ENCODE results near the gene EEFSEC. TPM values are rescaled to one million over a fixed set of nuclear protein-coding genes. Genes with fewer than 3 reads are reported as not detected.

Gene EEFSEC
- total RNA-seq, 1 donor from 2014 or later, result 0.92 TPM

- Histone ChIP-seq H3K4me1 (peaks cover 5% of the 10 kb centered on the region), H3K4me2 (no peak overlapping the region), H3K9ac (no peak overlapping the region), H4K20me1 (ENCODE audit: low read depth) (no peaks in the 10 kb centered on the region), H2AFZ (replicated peaks) (no peak overlapping the region), H3K79me2 (ENCODE audit: low read depth) (no peaks in the 10 kb centered on the region), H3K36me3 (no peaks in the 10 kb centered on the region), H3K27me3 (no peaks in the 10 kb centered on the region), H3K9me3 (ENCODE audit: low read depth) (no peaks in the 10 kb centered on the region), H3K4me3 (no peak overlapping the region), H3F3A (ENCODE audit: low read depth) (no peaks in the 10 kb centered on the region), H3K27ac (no peak overlapping the region)
- H3K36me3 Mint-ChIP-seq, result no peaks in the 10 kb centered on the region
- DNase-seq (ENCODE audit: low spot score), result no peak
- H3K9me3 Mint-ChIP-seq, result no peaks in the 10 kb centered on the region
- no peak overlapping the region for H3K27ac Mint-ChIP-seq
- H3K4me1 Mint-ChIP-seq, result peaks cover 33% of the 10 kb centered on the region
- H3K4me3 Mint-ChIP-seq, result no peak overlapping the region
- TF ChIP-seq EZH2phosphoT487 (IDR thresholded peaks at IDR 0.05) (no peak), EZH2 (IDR thresholded peaks at IDR 0.05) (no peak)
- TF ChIP-seq, protein P1, sequence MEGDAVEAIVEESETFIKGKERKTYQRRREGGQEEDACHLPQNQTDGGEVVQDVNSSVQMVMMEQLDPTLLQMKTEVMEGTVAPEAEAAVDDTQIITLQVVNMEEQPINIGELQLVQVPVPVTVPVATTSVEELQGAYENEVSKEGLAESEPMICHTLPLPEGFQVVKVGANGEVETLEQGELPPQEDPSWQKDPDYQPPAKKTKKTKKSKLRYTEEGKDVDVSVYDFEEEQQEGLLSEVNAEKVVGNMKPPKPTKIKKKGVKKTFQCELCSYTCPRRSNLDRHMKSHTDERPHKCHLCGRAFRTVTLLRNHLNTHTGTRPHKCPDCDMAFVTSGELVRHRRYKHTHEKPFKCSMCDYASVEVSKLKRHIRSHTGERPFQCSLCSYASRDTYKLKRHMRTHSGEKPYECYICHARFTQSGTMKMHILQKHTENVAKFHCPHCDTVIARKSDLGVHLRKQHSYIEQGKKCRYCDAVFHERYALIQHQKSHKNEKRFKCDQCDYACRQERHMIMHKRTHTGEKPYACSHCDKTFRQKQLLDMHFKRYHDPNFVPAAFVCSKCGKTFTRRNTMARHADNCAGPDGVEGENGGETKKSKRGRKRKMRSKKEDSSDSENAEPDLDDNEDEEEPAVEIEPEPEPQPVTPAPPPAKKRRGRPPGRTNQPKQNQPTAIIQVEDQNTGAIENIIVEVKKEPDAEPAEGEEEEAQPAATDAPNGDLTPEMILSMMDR (IDR thresholded peaks at IDR 0.05), result no peak
- no peaks in the 10 kb centered on the region for H3K27me3 Mint-ChIP-seq (ENCODE audit: insufficient read depth, low read depth)
Observed at GRCh38 chr3:128321418-128321817, 168.1 kb downstream of the EEFSEC start.

DNA sequence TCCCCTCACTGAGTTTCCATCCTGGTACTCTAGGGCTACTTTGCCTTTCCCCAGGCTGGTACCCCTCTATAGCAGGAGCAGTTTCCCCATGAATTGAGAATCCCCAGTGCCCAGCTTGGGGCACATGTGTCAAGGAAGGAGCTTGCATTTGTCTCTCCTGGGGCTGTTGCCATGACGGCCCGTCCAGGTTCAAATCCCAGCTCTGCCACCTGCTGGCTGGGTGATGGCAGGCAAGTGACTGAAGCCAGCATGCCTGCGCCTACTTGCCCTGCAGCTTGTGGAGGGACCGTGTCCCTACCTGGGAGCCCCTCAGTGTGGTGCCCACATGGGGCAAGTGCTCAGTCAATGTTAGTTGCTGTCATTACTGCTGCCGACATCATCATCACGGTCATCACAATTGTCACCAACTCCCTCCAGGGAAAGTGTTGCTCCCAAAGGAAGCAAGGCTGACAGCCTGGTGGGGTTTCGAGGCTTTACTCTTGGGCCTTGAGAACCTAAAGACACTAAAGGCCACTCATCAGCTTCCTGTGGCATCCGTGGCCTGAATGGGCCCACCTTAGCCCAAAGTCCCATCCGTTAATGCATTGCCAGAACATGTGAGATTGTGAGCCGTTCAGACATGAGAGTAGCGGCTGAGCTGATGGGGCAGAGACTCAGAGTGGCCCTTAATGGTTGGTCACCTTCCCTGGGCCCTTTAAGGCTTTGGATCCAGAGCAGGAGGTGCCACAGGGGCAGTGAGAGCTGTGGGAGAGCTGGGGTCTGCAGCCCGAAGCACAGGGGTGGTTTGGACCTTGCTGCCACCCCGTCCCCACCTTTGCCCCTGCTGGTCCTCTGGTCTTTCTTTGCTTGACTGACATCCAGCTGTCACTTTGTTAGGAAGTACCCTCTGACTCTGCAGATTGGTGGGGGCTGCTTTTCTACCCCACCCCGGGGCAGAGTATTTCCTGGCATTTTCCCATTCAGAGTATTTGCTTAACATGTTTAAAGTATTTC lies 169.0 kb downstream of the EEFSEC start:
- no peak overlapping the region for H3K4me2 ChIP-seq
- H3K36me3 ChIP-seq, result no peaks in the 10 kb centered on the region
- no peaks in the 10 kb centered on the region for H4K20me1 ChIP-seq (ENCODE audit: low read depth)
- no peaks in the 10 kb centered on the region for H3K9me3 ChIP-seq (ENCODE audit: low read depth)
- H2AFZ ChIP-seq (replicated peaks), result no peak overlapping the region
- no peaks in the 10 kb centered on the region for H3K79me2 ChIP-seq (ENCODE audit: low read depth)
- H3K36me3 Mint-ChIP-seq, result no peaks in the 10 kb centered on the region
- H3K27me3 ChIP-seq, result no peaks in the 10 kb centered on the region
- no peaks in the 10 kb centered on the region for H3F3A ChIP-seq (ENCODE audit: low read depth)
- DNase-seq (ENCODE audit: low spot score), result peak; percentile 69
- no peak overlapping the region for H3K4me3 Mint-ChIP-seq
- TF ChIP-seq EZH2 (IDR thresholded peaks at IDR 0.05), result no peak
- TF ChIP-seq, protein P1 (IDR thresholded peaks at IDR 0.05), result peak; percentile 61
- no peak overlapping the region for H3K4me3 ChIP-seq
- H3K27ac ChIP-seq, result no peak overlapping the region
- no peaks in the 10 kb centered on the region for H3K9me3 Mint-ChIP-seq
- peaks cover 24% of the 10 kb centered on the region for H3K4me1 Mint-ChIP-seq
- H3K27me3 Mint-ChIP-seq (ENCODE audit: insufficient read depth, low read depth), result no peaks in the 10 kb centered on the region
- no peak overlapping the region for H3K9ac ChIP-seq
- no peaks in the 10 kb centered on the region for H3K4me1 ChIP-seq
- H3K27ac Mint-ChIP-seq, result no peak overlapping the region

DNA sequence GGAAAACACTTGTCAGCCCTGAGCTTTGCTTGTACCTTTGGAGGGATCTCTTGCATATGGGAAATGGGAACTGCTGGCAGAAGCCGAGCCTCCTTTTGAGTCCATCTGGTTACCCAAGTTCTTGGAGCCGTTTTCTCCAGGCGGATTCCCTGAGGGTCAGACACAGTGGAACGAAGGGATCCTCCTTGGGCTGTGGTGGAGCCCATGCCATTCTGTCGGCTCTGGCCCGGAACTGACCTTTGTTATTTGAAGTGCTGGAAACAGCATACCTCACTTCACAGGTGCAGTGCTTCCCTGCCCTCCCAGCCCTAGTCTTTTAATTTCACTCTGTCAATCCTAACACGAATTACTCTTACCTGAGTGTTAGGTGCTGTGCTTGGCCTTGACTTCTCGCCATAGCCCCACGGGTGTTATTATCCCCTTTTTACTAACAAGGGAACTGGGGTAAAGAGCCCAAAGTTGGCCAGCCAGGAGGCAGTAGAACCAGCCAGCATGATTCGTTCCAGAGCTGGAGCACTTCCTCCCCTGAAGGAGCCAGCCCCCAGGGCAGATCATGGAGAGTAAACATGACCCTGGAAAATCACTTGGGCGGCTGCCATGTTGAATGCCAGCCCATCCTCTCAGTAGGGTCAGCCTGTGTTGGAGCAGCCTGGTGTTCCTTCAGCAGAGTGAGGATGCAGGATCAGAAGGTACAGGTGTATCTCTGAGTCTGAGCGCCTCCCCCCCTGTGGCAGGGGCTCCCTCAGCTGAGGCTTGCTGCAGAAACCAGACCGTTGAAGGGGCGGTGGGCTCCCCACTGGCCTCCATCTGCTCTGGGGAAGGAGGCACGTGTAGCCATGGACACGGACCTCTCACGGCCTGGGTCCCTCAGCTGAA lies 170.2 kb downstream of the EEFSEC start:
- no peaks in the 10 kb centered on the region for H3K36me3 Mint-ChIP-seq
- Histone ChIP-seq H2AFZ (replicated peaks) (no peak overlapping the region), H3K4me1 (no peaks in the 10 kb centered on the region), H3F3A (ENCODE audit: low read depth) (no peaks in the 10 kb centered on the region), H3K4me3 (no peak overlapping the region), H3K9me3 (ENCODE audit: low read depth) (no peaks in the 10 kb centered on the region), H3K4me2 (no peak overlapping the region), H3K79me2 (ENCODE audit: low read depth) (no peaks in the 10 kb centered on the region), H3K9ac (no peak overlapping the region), H4K20me1 (ENCODE audit: low read depth) (no peaks in the 10 kb centered on the region), H3K27me3 (no peaks in the 10 kb centered on the region), H3K36me3 (no peaks in the 10 kb centered on the region), H3K27ac (no peak overlapping the region)
- no peak overlapping the region for H3K27ac Mint-ChIP-seq
- no peak overlapping the region for H3K4me3 Mint-ChIP-seq
- peaks cover 12% of the 10 kb centered on the region for H3K4me1 Mint-ChIP-seq
- no peak for DNase-seq (ENCODE audit: low spot score)
- H3K9me3 Mint-ChIP-seq, result no peaks in the 10 kb centered on the region
- no peaks in the 10 kb centered on the region for H3K27me3 Mint-ChIP-seq (ENCODE audit: insufficient read depth, low read depth)
- TF ChIP-seq EZH2phosphoT487 (IDR thresholded peaks at IDR 0.05) (no peak), EZH2 (IDR thresholded peaks at IDR 0.05) (no peak)
- TF ChIP-seq, protein P1 (IDR thresholded peaks at IDR 0.05), result no peak
